ENCODE results near the gene TSPEAR. TPM values are rescaled to one million over a fixed set of nuclear protein-coding genes. Genes with fewer than 3 reads are reported as not detected.

The TSPEAR gene
- total and polyA plus RNA-seq, 9 of the 15 experiments (the other 6 are each of a cell fraction or from before 2014, with no cell fraction given): not detected

DNA sequence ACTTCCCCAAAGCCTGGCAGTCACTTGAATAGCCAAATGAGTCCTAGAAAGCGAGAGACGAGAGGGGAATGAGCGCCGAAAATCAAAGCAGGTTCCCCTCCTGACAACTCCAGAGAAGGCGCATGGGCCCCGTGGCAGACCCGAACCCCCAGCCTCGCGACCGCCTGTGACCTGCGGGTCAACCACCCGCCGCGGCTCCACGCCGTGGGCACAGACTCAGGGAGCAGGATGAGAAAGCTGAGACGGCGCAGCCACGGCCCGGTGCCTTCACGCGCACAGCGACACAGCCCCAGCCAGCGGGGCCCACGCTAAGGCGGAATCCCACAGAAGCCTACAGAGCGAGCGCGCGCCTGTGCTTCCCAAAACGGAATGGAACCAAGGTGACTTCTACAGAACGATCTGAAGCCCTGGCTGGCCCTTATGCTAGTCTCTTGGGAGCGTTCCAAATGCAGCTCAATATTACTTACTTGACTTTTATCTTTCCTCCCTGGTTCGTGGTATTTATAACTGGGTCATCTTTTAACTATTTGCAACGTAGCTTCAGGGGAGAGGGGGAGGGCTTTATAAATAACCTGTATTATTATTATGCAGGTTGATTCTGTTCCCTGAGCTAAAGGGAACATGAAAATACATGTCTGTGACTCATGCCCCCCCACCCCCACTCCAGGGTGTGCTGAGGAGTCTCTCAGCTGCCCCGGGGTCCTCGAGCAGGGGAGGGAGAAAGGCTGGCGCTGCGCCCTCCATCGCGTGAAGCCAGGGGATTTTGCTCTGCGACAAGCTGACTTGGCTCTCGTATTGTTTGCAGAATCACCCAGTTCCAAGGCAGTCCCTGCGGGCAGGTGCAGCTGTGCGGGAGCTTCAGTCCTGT lies 1.7 kb downstream of the TSPEAR start (continued):
- TF ChIP-seq, protein P1, sequence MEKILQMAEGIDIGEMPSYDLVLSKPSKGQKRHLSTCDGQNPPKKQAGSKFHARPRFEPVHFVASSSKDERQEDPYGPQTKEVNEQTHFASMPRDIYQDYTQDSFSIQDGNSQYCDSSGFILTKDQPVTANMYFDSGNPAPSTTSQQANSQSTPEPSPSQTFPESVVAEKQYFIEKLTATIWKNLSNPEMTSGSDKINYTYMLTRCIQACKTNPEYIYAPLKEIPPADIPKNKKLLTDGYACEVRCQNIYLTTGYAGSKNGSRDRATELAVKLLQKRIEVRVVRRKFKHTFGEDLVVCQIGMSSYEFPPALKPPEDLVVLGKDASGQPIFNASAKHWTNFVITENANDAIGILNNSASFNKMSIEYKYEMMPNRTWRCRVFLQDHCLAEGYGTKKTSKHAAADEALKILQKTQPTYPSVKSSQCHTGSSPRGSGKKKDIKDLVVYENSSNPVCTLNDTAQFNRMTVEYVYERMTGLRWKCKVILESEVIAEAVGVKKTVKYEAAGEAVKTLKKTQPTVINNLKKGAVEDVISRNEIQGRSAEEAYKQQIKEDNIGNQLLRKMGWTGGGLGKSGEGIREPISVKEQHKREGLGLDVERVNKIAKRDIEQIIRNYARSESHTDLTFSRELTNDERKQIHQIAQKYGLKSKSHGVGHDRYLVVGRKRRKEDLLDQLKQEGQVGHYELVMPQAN (IDR thresholded peaks at IDR 0.05; ENCODE audit: borderline replicate concordance): no peak

DNA sequence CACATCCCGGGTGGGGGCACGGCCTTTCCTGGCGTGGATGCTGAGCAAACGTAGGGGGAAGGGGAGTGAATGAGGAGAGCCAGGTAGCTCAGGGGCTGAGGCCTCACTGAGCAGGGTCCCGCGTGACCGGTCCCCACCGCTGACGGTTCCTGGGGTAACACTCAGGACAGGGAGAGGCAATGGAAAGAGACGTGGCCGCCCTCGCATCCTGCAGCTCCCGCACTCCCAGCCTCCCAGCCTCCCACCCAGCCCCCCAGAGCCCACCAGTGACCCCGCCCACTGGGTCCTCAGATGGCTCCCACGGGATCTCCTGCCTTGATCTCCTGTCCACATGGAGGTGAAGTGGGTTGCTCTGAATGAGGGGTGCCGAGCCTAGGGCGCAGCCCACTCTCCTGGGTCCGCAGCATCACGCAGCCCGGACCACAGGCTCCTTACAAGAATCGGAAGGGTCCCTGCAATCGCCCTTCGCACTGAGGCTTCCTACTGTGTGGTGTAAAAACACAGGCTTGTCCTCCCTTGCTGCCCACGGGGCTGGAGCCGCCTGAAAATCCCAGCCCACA lies 2.4 kb downstream of the TSPEAR start:
- Histone ChIP-seq H3K9me1 (ENCODE audit: control insufficient read depth, insufficient read depth, low read length) (no peaks in the 10 kb centered on the region), H3K4me2 (ENCODE audit: insufficient read depth, low read length) (no peak overlapping the region), H4K20me1 (replicated peaks; ENCODE audit: control insufficient read depth, insufficient read depth, low read length) (peaks cover 8% of the 10 kb centered on the region; the same call in 1 of the 2 replicates), H3K79me2 (ENCODE audit: control insufficient read depth, insufficient read depth, low read length) (no peaks in the 10 kb centered on the region), H3K9ac (ENCODE audit: insufficient read depth in 1 of 2, low read depth in 2 of 2, low read length in 2 of 2) (no peak overlapping the region), H3K4me1 (replicated peaks in 1 of 2; ENCODE audit: control insufficient read depth in 2 of 2, insufficient read depth in 2 of 2, low read length in 2 of 2) (peaks cover 0 to 18% of the 10 kb centered on the region in 2 experiments; a peak in 1 of 5 replicates), H2AFZ (ENCODE audit: low read depth, low read length) (no peak overlapping the region), H3K36me3 (ENCODE audit: control insufficient read depth, insufficient read depth, low read length) (no peaks in the 10 kb centered on the region), H3K4me3 (no peak overlapping the region), H3K27ac (ENCODE audit: extremely low read depth, low read depth, low read length) (no peak overlapping the region), H3K9me3 (replicated peaks; ENCODE audit: control insufficient read depth, insufficient read depth, low read depth, low read length) (no peaks in the 10 kb centered on the region), H3K27me3 (ENCODE audit: control insufficient read depth in 2 of 2, insufficient read depth in 2 of 2, low read length in 2 of 2) (peaks cover 46 to 75% of the 10 kb centered on the region in 2 experiments; a peak in 4 of 5 replicates)
- BruUV-seq (replicated peaks): no TSS peak
- CTCF ChIA-PET (ENCODE audit: low intra/inter-chr PET ratio): no interaction called here
- ATAC-seq (no peak), DNase-seq (ENCODE audit: extremely low read depth in 1 of 4, low spot score in 3 of 4) (no peak), FAIRE-seq (no peak)
- in situ Hi-C loops (cut with MboI) (no loop called here), intact Hi-C loops (cut with micrococcal nuclease) (no loop called here)
- WGBS (ENCODE audit: insufficient coverage, low coverage, missing lambda C conversion rate): 2% methylated on average over 20 of the region's 25 CpGs
- TF ChIP-seq PHF20 (IDR thresholded peaks at IDR 0.05; ENCODE audit: partially characterized antibody): no peak
- no peak for TF ChIP-seq ILK (tag; IDR thresholded peaks at IDR 0.05; ENCODE audit: borderline replicate concordance, low read depth)
- POLR2A ChIA-PET: interaction anchor here (0.6 to 2.0 kb wide), 4 partner anchors 10 to 321 kb away, joined by 3 to 8 read pairs (median 3); no protein-coding TSS in a partner anchor
